ENCODE measurements around the gene NR2E1.

GRCh38 chr6:108165714-108166663 lies at the start of gene NR2E1:
- no peak for TF ChIP-seq CTCF (IDR thresholded peaks at IDR 0.05; ENCODE audit: insufficient read depth, low read depth, low read length)
- TF ChIP-seq EZH2 (IDR thresholded peaks at IDR 0.05; ENCODE audit: insufficient read depth, low read length) = peak; percentile 59
